GM18520 (cell line): Measurements from ENCODE around the gene PASD1.
"Not testable (repeated sequence)": the region's sequence is repeated elsewhere in the genome, so short reads cannot be mapped to it uniquely, and the experiment has no call there.

Experiments
- ATAC-seq: cut with Tn5 transposase; IDR thresholded peaks from one replicate; pipeline ENCODE4 v1.9.1; 2021; ENCODE audit not compliant: unreplicated experiment

The PASD1 gene

GRCh38 chrX:151563449-151563848 lies at the start of gene PASD1:
Gene PASD1 (plus strand): TSS chrX:151563675. CDS start chrX:151601554, 37,879 bp downstream.
- ATAC-seq, result no peak

GRCh38 chrX:151515237-151515636 lies 48.2 kb upstream of the PASD1 start:
- ATAC-seq, result no peak

- no peak for ATAC-seq
Observed at GRCh38 chrX:151516538-151517187, 46.8 kb upstream of the PASD1 start.

GRCh38 chrX:151517421-151517820 lies 46.1 kb upstream of the PASD1 start:
- no peak for ATAC-seq

- no peak for ATAC-seq
Observed at GRCh38 chrX:151523351-151523750, 40.1 kb upstream of the PASD1 start.

GRCh38 chrX:151536571-151536970 lies 26.9 kb upstream of the PASD1 start:
- no peak for ATAC-seq

- no peak for ATAC-seq
Observed at GRCh38 chrX:151537572-151537971, 25.9 kb upstream of the PASD1 start.

GRCh38 chrX:151538190-151539122 lies 25.0 kb upstream of the PASD1 start:
- no peak for ATAC-seq

- ATAC-seq, result peak; percentile 40
Observed at GRCh38 chrX:151543706-151544105, 19.8 kb upstream of the PASD1 start.

- not testable (repeated sequence) for ATAC-seq
Observed at GRCh38 chrX:151546226-151546625, 17.2 kb upstream of the PASD1 start.

- not testable (repeated sequence) for ATAC-seq
Observed at GRCh38 chrX:151551176-151551575, 12.3 kb upstream of the PASD1 start.

- ATAC-seq, result no peak
Observed at GRCh38 chrX:151552743-151553142, 10.7 kb upstream of the PASD1 start.

- ATAC-seq, result not testable (repeated sequence)
Observed at GRCh38 chrX:151555301-151555700, 8.2 kb upstream of the PASD1 start.

- not testable (repeated sequence) for ATAC-seq
Observed at GRCh38 chrX:151562485-151562884, 990 bp upstream of the PASD1 start.

- ATAC-seq, result not testable (repeated sequence)
Observed at GRCh38 chrX:151563003-151563402, 472 bp upstream of the PASD1 start.

- no peak for ATAC-seq
Observed at GRCh38 chrX:151564035-151564434, 560 bp downstream of the PASD1 start.

- not testable (repeated sequence) for ATAC-seq
Observed at GRCh38 chrX:151566872-151567271, 3.4 kb downstream of the PASD1 start.

GRCh38 chrX:151570561-151570960 lies 7.1 kb downstream of the PASD1 start:
- no peak for ATAC-seq

- ATAC-seq, result not testable (repeated sequence)
Observed at GRCh38 chrX:151593384-151593783, 29.9 kb downstream of the PASD1 start.

- ATAC-seq, result no peak
Observed at GRCh38 chrX:151596282-151596681, 32.8 kb downstream of the PASD1 start.

GRCh38 chrX:151604931-151605330 lies 41.5 kb downstream of the PASD1 start:
- ATAC-seq, result no peak

GRCh38 chrX:151609222-151609621 lies 45.7 kb downstream of the PASD1 start:
- ATAC-seq, result no peak
